PC-9 (cell line): Measurements from ENCODE around the gene CBX2. TPM values are rescaled to one million over a fixed set of nuclear protein-coding genes. Genes with fewer than 3 reads are reported as not detected.

Source experiments
- BruUV-seq: library from RNA; stranded (reverse); fragments of 400-500 nt; replicated peaks from 2 replicates; lab custom pipeline; 2021; lab: Mats Ljungman, UMichigan
- CTCF ChIA-PET: fragments of 300-600 bp; sonication (Branson Sonifier 250); formaldehyde crosslinking; loops from one replicate; lab custom pipeline; 2022; ENCODE audit warnings: antibody characterized with exemption; lab: Charles Lee
- POLR2A ChIA-PET: fragments of 300-600 bp; sonication (Branson Sonifier 250); formaldehyde crosslinking; loops from one replicate; lab custom pipeline; 2022; ENCODE audit warnings: antibody characterized with exemption; ENCODE audit not compliant: unreplicated experiment; lab: Charles Lee
- DNase-seq, 2 experiments: peaks; one replicate each; pipeline versions ENCODE4 v3.0.0 to v3.0.0-alpha.2; 2015 to 2022; ENCODE audit warnings: mixed read lengths in 1 of 2
- H2AFZ ChIP-seq: fragments of 200-600 bp; sonication (generic); 2 replicates; pipeline ENCODE4 v1.8.1; 2017; ENCODE audit warnings: antibody characterized with exemption
- H3F3A ChIP-seq: fragments of 200-600 bp; sonication (generic); 2 replicates; pipeline ENCODE4 v1.8.1; 2017; ENCODE audit warnings: antibody characterized with exemption, mild to moderate bottlenecking, low read depth; ENCODE audit not compliant: insufficient read depth
- H3K27ac ChIP-seq: fragments of 200-600 bp; sonication (generic); 2 replicates; pipeline ENCODE4 v1.6.1; 2016; ENCODE audit warnings: mixed run types
- H3K27me3 ChIP-seq: fragments of 200-600 bp; sonication (generic); 2 replicates; pipeline ENCODE4 v1.6.1; 2016; ENCODE audit warnings: low read depth, mixed run types; ENCODE audit not compliant: insufficient read depth
- H3K36me3 ChIP-seq: fragments of 200-600 bp; sonication (generic); 2 replicates; pipeline ENCODE4 v1.6.1; 2016; ENCODE audit warnings: low read depth, mixed run types
- H3K4me1 ChIP-seq: fragments of 200-600 bp; sonication (generic); replicated peaks from 2 replicates; pipeline ENCODE4 v1.6.1; 2016; ENCODE audit warnings: mixed run types; ENCODE audit not compliant: insufficient read depth
- H3K4me2 ChIP-seq: fragments of 200-600 bp; sonication (generic); 2 replicates; pipeline ENCODE4 v1.6.1; 2017; ENCODE audit warnings: mixed run types
- H3K4me3 ChIP-seq: fragments of 200-600 bp; sonication (generic); 2 replicates; pipeline ENCODE4 v1.6.1; 2016; ENCODE audit warnings: mixed run types
- H3K79me2 ChIP-seq: fragments of 200-600 bp; sonication (generic); 2 replicates; pipeline ENCODE4 v1.6.1; 2017; ENCODE audit warnings: low read depth, mixed run types
- H3K9me2 ChIP-seq: fragments of 200-600 bp; sonication (generic); 2 replicates; pipeline ENCODE4 v1.8.1; 2017; ENCODE audit warnings: mild to moderate bottlenecking; ENCODE audit not compliant: insufficient read depth
- H3K9me3 ChIP-seq: fragments of 200-600 bp; sonication (generic); 2 replicates; pipeline ENCODE4 v1.8.1; 2016; ENCODE audit warnings: low read depth; ENCODE audit not compliant: insufficient read depth
- H4K20me1 ChIP-seq: fragments of 200-600 bp; sonication (generic); 2 replicates; pipeline ENCODE4 v1.8.1; 2017; ENCODE audit not compliant: insufficient read depth
- CTCF ChIP-seq: fragments of 200-600 bp; sonication (generic); conservative IDR thresholded peaks from 2 replicates; pipeline ENCODE4 v1.6.1; 2017; ENCODE audit warnings: mixed run types, antibody characterized with exemption, mild to moderate bottlenecking, moderate library complexity
- EZH2 ChIP-seq: fragments of 200-600 bp; sonication (generic); IDR thresholded peaks from 2 replicates; pipeline ENCODE4 v1.8.0; 2017; ENCODE audit warnings: antibody characterized with exemption, low read depth
- intact Hi-C: fragments of 100-400 bp; cut with micrococcal nuclease; formaldehyde crosslinking; loops from one replicate; pipeline ENCODE4 v1.10.0; 2022; ENCODE audit not compliant: unreplicated experiment
- total RNA-seq: library from RNA; stranded (reverse); gene quantifications from 2 replicates; pipeline ENCODE4 v1.2.3, GENCODE V29; 2021

Gene CBX2
- total RNA-seq, 1 experiment from 2014 or later: 32.6 TPM

DNA sequence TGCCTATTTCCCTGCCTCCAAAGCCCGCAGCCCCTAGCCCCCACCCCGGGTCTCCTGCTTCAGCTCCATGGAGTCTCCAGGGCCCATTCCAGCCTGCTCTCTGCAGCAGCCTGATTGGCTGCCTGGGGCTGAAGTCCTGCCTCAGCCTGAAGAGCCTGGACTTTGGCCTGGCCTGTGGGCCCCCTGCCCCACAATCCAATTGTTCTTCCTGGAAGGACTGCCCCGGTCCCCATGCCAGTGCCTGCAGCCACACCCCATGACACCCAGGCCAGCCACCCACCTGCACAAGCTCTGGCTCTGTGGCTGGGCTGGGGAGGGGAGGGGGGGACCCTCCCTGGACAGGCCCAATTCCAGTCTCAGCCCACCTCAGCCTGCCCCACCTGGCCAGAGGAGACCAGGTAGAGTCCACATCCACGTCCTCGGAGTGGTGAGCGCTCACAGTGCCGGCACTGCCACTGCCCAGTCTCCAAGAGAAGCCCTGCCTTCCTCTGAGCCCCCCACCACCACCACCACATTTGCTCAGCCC is 34.9 kb upstream of the CBX2 start:
- POLR2A ChIA-PET: no interaction called here
- Histone ChIP-seq H3K27ac (no peak overlapping the region), H3K9me2 (no peaks in the 10 kb centered on the region), H3K27me3 (no peaks in the 10 kb centered on the region), H4K20me1 (no peaks in the 10 kb centered on the region), H3K9me3 (no peaks in the 10 kb centered on the region), H3K4me2 (no peak overlapping the region), H2AFZ (no peak overlapping the region), H3K4me1 (peaks cover 48% of the 10 kb centered on the region), H3K79me2 (no peaks in the 10 kb centered on the region; the same call in 1 of the 2 replicates), H3K4me3 (no peak overlapping the region), H3K36me3 (no peaks in the 10 kb centered on the region), H3F3A (peaks cover 45% of the 10 kb centered on the region)
- TF ChIP-seq EZH2 (no peak), CTCF (no peak)
- DNase-seq: no peak
- BruUV-seq: no TSS peak
- intact Hi-C loops: no loop called here
- CTCF ChIA-PET: interaction anchor here (0.6 kb wide), 1 partner anchor 90 kb away, joined by 8 read pairs; no protein-coding TSS in a partner anchor

GRCh38 chr17:79743614-79744013 is 34.3 kb upstream of the CBX2 start:
- Histone ChIP-seq H3K4me3 (no peak overlapping the region), H3K36me3 (no peaks in the 10 kb centered on the region), H3K27ac (no peak overlapping the region), H2AFZ (no peak overlapping the region), H3K27me3 (no peaks in the 10 kb centered on the region), H3K79me2 (no peaks in the 10 kb centered on the region; the same call in 1 of the 2 replicates), H4K20me1 (no peaks in the 10 kb centered on the region), H3K9me3 (no peaks in the 10 kb centered on the region), H3K4me1 (peaks cover 42% of the 10 kb centered on the region), H3K4me2 (no peak overlapping the region), H3F3A (peaks cover 41% of the 10 kb centered on the region), H3K9me2 (no peaks in the 10 kb centered on the region)
- intact Hi-C loops: no loop called here
- POLR2A ChIA-PET: no interaction called here
- no TSS peak for BruUV-seq
- TF ChIP-seq CTCF (no peak), EZH2 (no peak)
- no peak for DNase-seq
- CTCF ChIA-PET: interaction anchor here (0.5 to 0.6 kb wide), 2 partner anchors 54 to 89 kb away, joined by 8 to 11 read pairs; partner anchors contain the start of gene CBX8

- H4K20me1 ChIP-seq: no peaks in the 10 kb centered on the region
- no peaks in the 10 kb centered on the region for H3K9me3 ChIP-seq
- H3K9me2 ChIP-seq: no peaks in the 10 kb centered on the region
- H3K4me3 ChIP-seq: no peak overlapping the region
- H3F3A ChIP-seq: peaks cover 39% of the 10 kb centered on the region; the same call in 1 of the 2 replicates
- TF ChIP-seq CTCF: no peak
- TF ChIP-seq EZH2: no peak
- H3K4me1 ChIP-seq: peaks cover 36% of the 10 kb centered on the region
- no TSS peak for BruUV-seq
- H3K27ac ChIP-seq: 0 out of 2 replicates have a peak overlapping the region, but pooled peaks have one; percentile 37
- CTCF ChIA-PET: interaction anchor here (1.0 to 1.4 kb wide), 2 partner anchors 170 to 248 kb away, joined by 3 to 5 read pairs; no protein-coding TSS in a partner anchor
- H3K4me2 ChIP-seq: 0 out of 2 replicates have a peak overlapping the region, but pooled peaks have one; percentile 26
- no peaks in the 10 kb centered on the region for H3K36me3 ChIP-seq
- peak; percentile 40 to 68 for DNase-seq
- intact Hi-C loops: loop anchor here (2.0 kb wide), 1 partner anchor 171 kb away; no protein-coding TSS in a partner anchor
- H2AFZ ChIP-seq: no peak overlapping the region
- POLR2A ChIA-PET: interaction anchor here (0.6 to 0.7 kb wide), 2 partner anchors 106 to 750 kb away, joined by 6 to 7 read pairs; no protein-coding TSS in a partner anchor
- H3K27me3 ChIP-seq: no peaks in the 10 kb centered on the region
- H3K79me2 ChIP-seq: no peaks in the 10 kb centered on the region; the same call in 1 of the 2 replicates
Measured at GRCh38 chr17:79745641-79746105, 32.3 kb upstream of the CBX2 start.
